Myocyte (in vitro differentiated cells): ENCODE data around the gene CGB3. TPM values are rescaled to one million over a fixed set of nuclear protein-coding genes. Genes with fewer than 3 reads are reported as not detected.

Experiments used
- DNase-seq: peaks from one replicate; pipeline ENCODE4 v3.0.0-alpha.2; 2012; ENCODE audit warnings: low read depth
- microRNA-seq: library from miRNA; unstranded; fragments of <30 nt; microRNA quantifications from one replicate; pipeline ENCODE4, GENCODE V29; 2016
- total RNA-seq: library from RNA; depleted of rRNA; stranded (reverse); fragments of >200 nt; gene quantifications from 2 replicates; pipeline ENCODE4 v1.2.3, GENCODE V29; 2014

Gene CGB3
- total RNA-seq, 1 donor from 2014 or later: not detected

GRCh38 chr19:48988860-48989259 lies 35.3 kb downstream of the CGB3 start:
- no peak for DNase-seq

DNA sequence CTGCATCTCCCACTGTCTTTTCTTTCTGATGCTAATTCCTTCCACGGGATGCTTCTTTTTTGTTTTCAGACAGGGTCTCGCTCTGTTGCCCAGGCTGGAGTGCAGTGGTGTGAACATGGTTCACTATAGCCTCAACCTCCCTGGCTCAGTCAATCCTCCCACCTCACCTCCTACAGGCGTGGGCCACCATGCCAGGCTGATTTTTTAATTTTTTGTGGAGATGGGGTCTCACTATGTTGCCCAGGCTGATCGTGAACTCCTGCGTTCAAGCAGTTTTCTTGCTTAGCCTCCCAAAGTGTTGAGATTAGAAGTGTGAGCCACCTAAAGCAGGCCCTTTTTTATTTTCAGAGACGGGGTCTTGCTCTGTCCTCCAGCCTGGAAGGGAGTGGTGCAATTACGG lies 35.8 kb downstream of the CGB3 start:
- no peak for DNase-seq

DNA sequence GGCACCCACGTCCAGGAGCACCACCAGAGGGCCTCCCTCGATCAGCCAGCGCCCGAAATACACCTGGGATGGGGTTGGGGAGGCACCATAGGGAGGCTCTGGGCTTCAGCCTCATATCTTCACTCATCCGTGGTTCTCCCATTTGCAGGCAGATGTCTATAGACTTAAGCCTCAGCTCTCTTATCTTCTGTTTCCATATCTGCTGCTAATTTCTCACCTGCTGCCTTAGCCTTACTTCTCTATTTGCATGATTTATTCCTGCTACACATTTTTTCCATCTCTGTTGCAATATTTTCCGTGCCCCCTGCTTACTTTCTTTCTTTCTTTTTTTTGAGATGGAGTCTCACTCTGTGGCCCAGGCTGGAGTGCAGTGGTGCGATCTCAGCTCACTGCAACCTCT lies 36.8 kb downstream of the CGB3 start:
- no peak for DNase-seq

DNA sequence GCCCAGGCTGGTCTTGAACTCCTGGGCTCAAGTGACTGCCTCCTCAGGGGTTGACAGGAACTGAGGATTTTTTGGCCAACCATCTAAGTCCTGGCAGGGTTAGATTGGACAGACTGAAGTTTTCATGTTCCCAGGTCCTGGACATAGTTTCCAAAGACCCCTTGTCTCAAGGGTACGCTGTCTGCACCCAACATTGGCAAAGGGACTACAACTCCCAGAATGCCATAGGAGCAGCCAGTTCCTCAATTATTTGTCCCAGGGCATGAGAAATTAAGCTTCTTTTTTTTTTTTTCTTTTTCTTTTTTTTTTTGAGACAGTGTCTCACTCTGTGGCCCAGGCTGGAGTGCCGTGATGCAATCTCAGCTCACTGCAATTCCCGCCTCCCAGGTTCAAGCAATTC lies 37.9 kb downstream of the CGB3 start:
- DNase-seq: no peak

DNA sequence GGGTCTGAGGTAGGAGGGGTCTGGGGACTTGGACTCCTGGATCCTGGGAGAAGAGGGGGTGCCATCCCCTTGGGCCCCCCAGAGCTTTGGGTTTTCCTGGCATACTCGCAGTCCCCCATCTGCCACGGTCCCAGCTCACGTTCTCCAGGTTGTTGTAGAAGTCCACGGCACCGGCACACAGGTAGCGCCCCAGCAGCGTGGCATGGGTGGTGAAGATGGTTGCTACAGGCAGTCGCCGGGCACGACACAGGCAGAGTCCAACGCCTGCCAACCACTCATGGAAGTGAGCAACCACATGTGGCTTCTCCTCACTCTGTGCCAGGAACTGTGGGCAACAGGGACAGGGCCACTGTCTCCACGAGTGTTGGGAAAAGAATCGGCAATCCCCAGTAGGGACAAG lies 38.4 kb downstream of the CGB3 start:
- DNase-seq: no peak

DNA sequence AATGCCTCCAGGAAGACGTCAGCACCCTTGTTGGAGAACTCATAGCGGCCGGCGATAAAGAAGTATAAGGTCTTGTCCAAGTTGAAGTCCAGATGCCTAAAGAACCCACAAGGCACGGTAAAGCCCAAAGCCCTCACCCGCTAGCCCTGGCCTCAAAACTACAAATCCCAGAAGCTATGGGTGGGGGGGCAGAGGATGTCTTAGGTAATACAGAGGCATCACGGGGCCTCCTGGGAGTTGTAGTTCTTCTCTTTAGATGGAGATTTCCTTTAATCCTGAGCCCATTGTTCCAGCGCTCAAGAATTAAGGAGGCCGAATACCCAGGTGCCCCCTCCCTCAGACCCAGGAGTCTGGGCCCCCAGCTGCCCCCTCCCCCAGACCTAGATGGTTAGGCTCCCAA lies 41.9 kb downstream of the CGB3 start:
- no peak for DNase-seq

- DNase-seq: no peak
These were observed 47.1 kb downstream of the CGB3 start for GRCh38 chr19:48977061-48977460.

- DNase-seq: no peak
These were observed 47.9 kb downstream of the CGB3 start for GRCh38 chr19:48975947-48976847.

Small RNA genes within 50 kb of the gene (microRNA-seq; reads per million reads assigned to microRNA genes)
- not detected for gene MIR6798

Other genes starting within 250 kb of the CGB3 start
- 29.7 and 34.1 TPM in 2 replicates for gene BCAT2, start 213.3 kb downstream of the CGB3 start, total RNA-seq
- gene HSD17B14, start 187.8 kb downstream of the CGB3 start, total RNA-seq: 0.59 TPM in 1 of 2 replicates, not detected in the other
- gene PLEKHA4, start 155.7 kb downstream of the CGB3 start, total RNA-seq: 25.5 and 29.5 TPM in 2 replicates
- 62.2 and 81.7 TPM in 2 replicates for gene PPP1R15A, start 151.9 kb downstream of the CGB3 start, total RNA-seq
- gene TULP2, start 125.6 kb downstream of the CGB3 start, total RNA-seq: not detected in 2 replicates
- gene NUCB1, start 124.0 kb downstream of the CGB3 start, total RNA-seq: 178 and 199 TPM in 2 replicates
- gene DHDH, start 90.6 kb downstream of the CGB3 start, total RNA-seq: 0.32 TPM in 1 of 2 replicates, not detected in the other
- gene BAX, start 69.5 kb downstream of the CGB3 start, total RNA-seq: 59.7 and 78.0 TPM in 2 replicates
- gene FTL, start 59.0 kb downstream of the CGB3 start, total RNA-seq: 1,692 and 1,792 TPM in 2 replicates
- 358 and 408 TPM in 2 replicates for gene GYS1, start 31.0 kb downstream of the CGB3 start, total RNA-seq
- gene RUVBL2, start 30.4 kb downstream of the CGB3 start, total RNA-seq: 94.7 and 106 TPM in 2 replicates
- not detected in 2 replicates for gene LHB, start 7.2 kb downstream of the CGB3 start, total RNA-seq
- gene CGB2, start 7.6 kb upstream of the CGB3 start, total RNA-seq: not detected in 2 replicates
- gene CGB1, start 12.6 kb upstream of the CGB3 start, total RNA-seq: not detected in 2 replicates
- not detected in 2 replicates for gene CGB5, start 19.5 kb upstream of the CGB3 start, total RNA-seq
- gene CGB8, start 24.8 kb upstream of the CGB3 start, total RNA-seq: not detected in 2 replicates
- 0.29 TPM in 1 of 2 replicates, not detected in the other for gene CGB7, start 33.4 kb upstream of the CGB3 start, total RNA-seq
- not detected in 2 replicates for gene NTF4, start 40.5 kb upstream of the CGB3 start, total RNA-seq
- 0.21 and 1.3 TPM in 2 replicates for gene KCNA7, start 48.4 kb upstream of the CGB3 start, total RNA-seq
- 312 and 331 TPM in 2 replicates for gene SNRNP70, start 61.1 kb upstream of the CGB3 start, total RNA-seq
- gene LIN7B, start 90.0 kb upstream of the CGB3 start, total RNA-seq: 22.1 and 44.2 TPM in 2 replicates
- gene C19orf73, start 94.8 kb upstream of the CGB3 start, total RNA-seq: not detected in 2 replicates
- gene PPFIA3, start 95.2 kb upstream of the CGB3 start, total RNA-seq: 10.2 and 12.5 TPM in 2 replicates
- 375 and 578 TPM in 2 replicates for gene HRC, start 131.1 kb upstream of the CGB3 start, total RNA-seq
- 14.3 and 18.6 TPM in 2 replicates for gene TRPM4, start 133.5 kb upstream of the CGB3 start, total RNA-seq